ENCODE data around the gene DSN1. TPM values are rescaled to one million over a fixed set of nuclear protein-coding genes. Genes with fewer than 3 reads are reported as not detected.

DSN1 gene
- polyA plus RNA-seq, 1 of the 3 experiments (the other 2 are of a cell fraction) = 7.3 TPM

DNA sequence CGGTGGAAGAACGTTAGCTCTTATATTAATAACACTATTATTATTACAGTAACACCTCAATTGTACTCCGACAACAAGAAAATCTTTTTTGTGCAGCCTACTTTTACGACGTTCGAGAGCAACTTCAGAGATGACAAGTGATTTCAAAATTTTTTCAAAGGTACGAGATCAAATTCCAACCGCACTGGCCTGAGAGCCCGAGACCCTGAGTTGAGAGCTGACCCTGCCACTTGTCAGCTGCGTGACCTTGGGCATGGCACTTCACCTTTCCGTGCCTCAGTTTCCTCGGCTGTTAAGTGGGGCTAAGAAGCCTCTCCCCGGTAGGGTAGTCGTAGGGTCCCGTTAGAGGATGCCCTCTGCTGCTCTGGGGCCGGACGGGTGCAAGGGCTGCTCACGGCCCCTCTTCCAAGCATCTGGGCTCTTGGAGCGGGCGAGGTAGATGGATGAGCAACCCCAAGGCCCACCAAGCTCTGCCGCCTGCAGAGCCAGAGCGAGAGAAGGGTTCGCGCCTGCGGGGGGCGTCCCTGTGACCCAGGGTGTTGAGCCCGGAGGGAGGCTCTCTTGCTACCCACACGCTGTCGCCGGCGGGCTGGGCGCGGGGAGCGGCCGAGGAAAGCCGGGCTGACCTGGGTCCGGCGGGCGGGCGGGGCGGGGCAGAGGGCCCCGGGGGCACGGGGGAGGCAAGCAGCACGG is 28.2 kb downstream of the DSN1 start:
- peaks cover 6% of the 10 kb centered on the region; the same call in 1 of the 2 replicates for H3K79me2 ChIP-seq (ENCODE audit: insufficient read depth)

GRCh38 chr20:36744764-36745191 is 28.8 kb downstream of the DSN1 start:
- Histone ChIP-seq H4K20me1 (ENCODE audit: insufficient read depth) (no peaks in the 10 kb centered on the region), H3K9me3 (no peaks in the 10 kb centered on the region), H3K36me3 (replicated peaks in 1 of 2; ENCODE audit: control insufficient read depth in 1 of 2, insufficient read depth in 2 of 2, low read length in 1 of 2) (no peaks in the 10 kb centered on the region), H3K4me3 (ENCODE audit: low read depth in 2 of 2, low read length in 1 of 2) (peak overlapping the region; percentile 82 to 85), H3K27me3 (ENCODE audit: insufficient read depth) (no peaks in the 10 kb centered on the region), H3K79me2 (ENCODE audit: insufficient read depth) (peaks cover 6% of the 10 kb centered on the region; the same call in 1 of the 2 replicates), H2AFZ (ENCODE audit: low read depth) (peak overlapping the region; percentile 88; the same call in 1 of the 2 replicates), H3K9me2 (no peaks in the 10 kb centered on the region), H3F3A (replicated peaks; ENCODE audit: insufficient read depth) (peaks cover 14% of the 10 kb centered on the region), H3K27ac (ENCODE audit: low read depth in 2 of 2, low read length in 1 of 2) (peak overlapping the region in 1 of 2 experiments; percentile 13; a peak in 1 of 4 replicates), H3K9ac (no peak overlapping the region), H3K4me2 (peak overlapping the region; percentile 97), H3K4me1 (ENCODE audit: control insufficient read depth in 1 of 2, insufficient read depth in 2 of 2, low read depth in 1 of 2, low read length in 1 of 2) (peaks cover 0 to 18% of the 10 kb centered on the region in 2 experiments; a peak in 2 of 4 replicates)
- no peak for TF ChIP-seq RFX5 (IDR thresholded peaks at IDR 0.05; ENCODE audit: low read length)
- TF ChIP-seq, protein P1, sequence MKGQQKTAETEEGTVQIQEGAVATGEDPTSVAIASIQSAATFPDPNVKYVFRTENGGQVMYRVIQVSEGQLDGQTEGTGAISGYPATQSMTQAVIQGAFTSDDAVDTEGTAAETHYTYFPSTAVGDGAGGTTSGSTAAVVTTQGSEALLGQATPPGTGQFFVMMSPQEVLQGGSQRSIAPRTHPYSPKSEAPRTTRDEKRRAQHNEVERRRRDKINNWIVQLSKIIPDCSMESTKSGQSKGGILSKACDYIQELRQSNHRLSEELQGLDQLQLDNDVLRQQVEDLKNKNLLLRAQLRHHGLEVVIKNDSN (IDR thresholded peaks at IDR 0.05; ENCODE audit: borderline replicate concordance, low read depth) = no peak
- TF ChIP-seq ELF1 (IDR thresholded peaks at IDR 0.05) = no peak
- no peak for TF ChIP-seq FOXM1 (IDR thresholded peaks at IDR 0.05; ENCODE audit: low read depth)
- TF ChIP-seq FOXJ3 (CRISPR knock-in tag; IDR thresholded peaks at IDR 0.05) = no peak
- no peak for TF ChIP-seq POLR2AphosphoS5 (IDR thresholded peaks at IDR 0.05; ENCODE audit: low read depth, low read length)
- TF ChIP-seq SMC3 (IDR thresholded peaks at IDR 0.05; ENCODE audit: low read depth, low read length) = no peak
- no peak for TF ChIP-seq CHD2 (IDR thresholded peaks at IDR 0.05; ENCODE audit: low read length, partially characterized antibody)
- TF ChIP-seq RCOR1 (IDR thresholded peaks at IDR 0.05; ENCODE audit: low read length) = no peak
- no peak for TF ChIP-seq IRF3 (IDR thresholded peaks at IDR 0.05; ENCODE audit: low read depth, low read length)
- TF ChIP-seq RAD21 (IDR thresholded peaks at IDR 0.05; ENCODE audit: low read length) = no peak
- POLR2A ChIA-PET = no interaction called here
- DNase-seq = peak; percentile 73
- CTCF ChIA-PET = interaction anchor here (0.9 to 3.5 kb wide), 8 partner anchors 11 to 139 kb away, joined by 3 to 21 read pairs (median 5); partner anchors contain the start of genes DSN1 and RAB5IF
- 19% methylated on average over 8 of the region's 8 CpGs for WGBS (ENCODE audit: low lambda C conversion rate)

More for the DNA sequence above, 28.2 kb downstream of the DSN1 start:
- no peaks in the 10 kb centered on the region for H3K27me3 ChIP-seq (ENCODE audit: insufficient read depth)
- peaks cover 0 to 18% of the 10 kb centered on the region in 2 experiments; a peak in 2 of 4 replicates for H3K4me1 ChIP-seq (ENCODE audit: control insufficient read depth in 1 of 2, insufficient read depth in 2 of 2, low read depth in 1 of 2, low read length in 1 of 2)
- peak overlapping the region; percentile 88; the same call in 1 of the 2 replicates for H2AFZ ChIP-seq (ENCODE audit: low read depth)
- no peaks in the 10 kb centered on the region for H3K9me2 ChIP-seq
- H3K27ac ChIP-seq (ENCODE audit: low read depth in 2 of 2, low read length in 1 of 2) = peak overlapping the region in 1 of 2 experiments; percentile 39; a peak in 1 of 4 replicates
- no peaks in the 10 kb centered on the region for H4K20me1 ChIP-seq (ENCODE audit: insufficient read depth)
- peaks cover 14% of the 10 kb centered on the region for H3F3A ChIP-seq (replicated peaks; ENCODE audit: insufficient read depth)
- H3K9me3 ChIP-seq = no peaks in the 10 kb centered on the region
- peak overlapping the region; percentile 65 for H3K9ac ChIP-seq
- H3K4me3 ChIP-seq (ENCODE audit: low read depth in 2 of 2, low read length in 1 of 2) = peak overlapping the region; percentile 82 to 85
- peak overlapping the region; percentile 97 for H3K4me2 ChIP-seq
- CTCF ChIA-PET = interaction anchor here (0.5 to 3.5 kb wide), 8 partner anchors 10 to 698 kb away, joined by 3 to 21 read pairs (median 5); partner anchors contain the start of genes DSN1 and RAB5IF
- 29% methylated on average over 15 of the region's 44 CpGs for WGBS (ENCODE audit: low lambda C conversion rate)
- no peaks in the 10 kb centered on the region for H3K36me3 ChIP-seq (replicated peaks in 1 of 2; ENCODE audit: control insufficient read depth in 1 of 2, insufficient read depth in 2 of 2, low read length in 1 of 2)
- TF ChIP-seq RXRA (IDR thresholded peaks at IDR 0.05; ENCODE audit: borderline replicate concordance, low read depth) (no peak), CTCF (IDR thresholded peaks at IDR 0.05) (peak; percentile 13; the same call in 1 of the 2 replicates)
- DNase-seq = no peak
- POLR2A ChIA-PET = interaction anchor here (1.2 kb wide), 2 partner anchors 28 to 140 kb away, joined by 5 read pairs; partner anchors contain the start of genes DSN1 and RAB5IF
